Panc1 (cell line): ENCODE data around the gene AGER. TPM values are rescaled to one million over a fixed set of nuclear protein-coding genes. Genes with fewer than 3 reads are reported as not detected.

ENCODE experiments used
- ATAC-seq: fragments of 200-7000 bp; cut with Tn5 transposase; 2 replicates; pipeline ENCODE4 v1.9.1; 2020; ENCODE audit warnings: mild to moderate bottlenecking, moderate library complexity
- BruUV-seq: library from RNA; stranded (reverse); fragments of 400-500 nt; replicated peaks from 2 replicates; lab custom pipeline; 2021; lab: Mats Ljungman, UMichigan
- CTCF ChIA-PET: fragments of 300-600 bp; sonication (Branson Sonifier 250); formaldehyde crosslinking; loops from one replicate; lab custom pipeline; 2022; ENCODE audit warnings: antibody characterized with exemption; lab: Charles Lee
- POLR2A ChIA-PET: fragments of 300-600 bp; sonication (Branson Sonifier 250); formaldehyde crosslinking; loops from one replicate; lab custom pipeline; 2022; ENCODE audit warnings: antibody characterized with exemption; lab: Charles Lee
- DNase-seq: peaks from one replicate; pipeline ENCODE4 v3.0.0-alpha.2; 2010; ENCODE audit warnings: low read depth, low spot score
- H3K27ac ChIP-seq: 2 replicates; pipeline ENCODE4 v1.5.1; 2011; ENCODE audit warnings: mild to moderate bottlenecking, low read length, inconsistent platforms
- H3K27me3 ChIP-seq: fragments of 200-500 bp; sonication (Bioruptor generic); 2 replicates; pipeline ENCODE4 v1.6.0; 2014; ENCODE audit warnings: low read length, inconsistent platforms; ENCODE audit not compliant: control insufficient read depth, insufficient read depth
- H3K36me3 ChIP-seq: fragments of 200-500 bp; sonication (Bioruptor generic); 2 replicates; pipeline ENCODE4 v1.5.1; 2014; ENCODE audit warnings: inconsistent platforms, mild to moderate bottlenecking, low read length, moderate library complexity; ENCODE audit not compliant: control insufficient read depth, insufficient read depth
- H3K4me1 ChIP-seq: 2 replicates; pipeline ENCODE4 v1.5.1; 2011; ENCODE audit warnings: inconsistent platforms, mild to moderate bottlenecking, low read length, moderate library complexity; ENCODE audit not compliant: control insufficient read depth, insufficient read depth
- H3K4me3 ChIP-seq, 2 experiments: 2 replicates each; pipeline ENCODE4 v1.5.1; 2011 to 2012; ENCODE audit warnings: low read depth in 2 of 2, low read length in 2 of 2, mild to moderate bottlenecking in 2 of 2, inconsistent platforms in 1 of 2, moderate library complexity in 1 of 2
- H3K9me3 ChIP-seq: fragments of 200-500 bp; sonication (Bioruptor generic); 2 replicates; pipeline ENCODE4 v1.5.1; 2014; ENCODE audit warnings: low read depth, mild to moderate bottlenecking, inconsistent platforms, low read length, moderate library complexity; ENCODE audit not compliant: control insufficient read depth, insufficient read depth
- POLR2AphosphoS5 ChIP-seq: IDR thresholded peaks from 2 replicates; pipeline ENCODE4 v1.6.1; 2012; ENCODE audit warnings: mild to moderate bottlenecking, low read depth, low read length, moderate library complexity
- SIN3A ChIP-seq: IDR thresholded peaks from 2 replicates; pipeline ENCODE4 v1.6.1; 2012; ENCODE audit warnings: low read depth, mild to moderate bottlenecking, low read length, moderate library complexity, borderline replicate concordance; ENCODE audit not compliant: insufficient read depth
- TCF7L2 ChIP-seq: IDR thresholded peaks from 2 replicates; pipeline ENCODE4 v1.6.1; 2011; ENCODE audit warnings: mild to moderate bottlenecking, low read depth, low read length, inconsistent platforms
- in situ Hi-C: cut with HindIII; loops from 2 replicates; pipeline ENCODE4 v1.10.0; 2016; ENCODE audit warnings: low sequenced_read_pairs, low pct_unique_long_range_greater_than_20kb
- intact Hi-C: fragments of 100-400 bp; cut with micrococcal nuclease; formaldehyde crosslinking; loops from one replicate; pipeline ENCODE4 v1.10.0; 2022; ENCODE audit not compliant: unreplicated experiment
- total RNA-seq: library from RNA; stranded (reverse); gene quantifications from one replicate; pipeline ENCODE4 v1.2.1, GENCODE V29; 2021; ENCODE audit not compliant: unreplicated experiment
- TF ChIP-seq, protein P1 (sequence below): fragments of 450-650 bp; IDR thresholded peaks from 2 replicates; pipeline ENCODE4 v1.5.1; 2017; ENCODE audit warnings: mild to moderate bottlenecking
- TF ChIP-seq, protein P2 (sequence below), 2 experiments: IDR thresholded peaks; 2 replicates each; pipeline ENCODE4 v1.6.1; 2011 to 2012; ENCODE audit warnings: low read depth in 2 of 2, control low read depth in 1 of 2, low read length in 1 of 2, mild to moderate bottlenecking in 1 of 2, moderate library complexity in 1 of 2; ENCODE audit not compliant: insufficient read depth in 1 of 2

AGER gene
- total RNA-seq, 1 experiment from 2014 or later: 3.7 TPM

GRCh38 chr6:32183483-32184083 is 470 bp downstream of the AGER start:
- H3K36me3 ChIP-seq: no peaks in the 10 kb centered on the region; the same call in 1 of the 2 replicates
- ATAC-seq (no peak), DNase-seq (no peak)
- no peaks in the 10 kb centered on the region for H3K27me3 ChIP-seq
- POLR2A ChIA-PET: no interaction called here
- no peak overlapping the region; the same call in 1 of the 2 replicates for H3K27ac ChIP-seq
- TF ChIP-seq TCF7L2 (no peak), POLR2AphosphoS5 (no peak), SIN3A (no peak)
- TF ChIP-seq, protein P1, sequence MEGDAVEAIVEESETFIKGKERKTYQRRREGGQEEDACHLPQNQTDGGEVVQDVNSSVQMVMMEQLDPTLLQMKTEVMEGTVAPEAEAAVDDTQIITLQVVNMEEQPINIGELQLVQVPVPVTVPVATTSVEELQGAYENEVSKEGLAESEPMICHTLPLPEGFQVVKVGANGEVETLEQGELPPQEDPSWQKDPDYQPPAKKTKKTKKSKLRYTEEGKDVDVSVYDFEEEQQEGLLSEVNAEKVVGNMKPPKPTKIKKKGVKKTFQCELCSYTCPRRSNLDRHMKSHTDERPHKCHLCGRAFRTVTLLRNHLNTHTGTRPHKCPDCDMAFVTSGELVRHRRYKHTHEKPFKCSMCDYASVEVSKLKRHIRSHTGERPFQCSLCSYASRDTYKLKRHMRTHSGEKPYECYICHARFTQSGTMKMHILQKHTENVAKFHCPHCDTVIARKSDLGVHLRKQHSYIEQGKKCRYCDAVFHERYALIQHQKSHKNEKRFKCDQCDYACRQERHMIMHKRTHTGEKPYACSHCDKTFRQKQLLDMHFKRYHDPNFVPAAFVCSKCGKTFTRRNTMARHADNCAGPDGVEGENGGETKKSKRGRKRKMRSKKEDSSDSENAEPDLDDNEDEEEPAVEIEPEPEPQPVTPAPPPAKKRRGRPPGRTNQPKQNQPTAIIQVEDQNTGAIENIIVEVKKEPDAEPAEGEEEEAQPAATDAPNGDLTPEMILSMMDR: no peak
- TF ChIP-seq, protein P2, sequence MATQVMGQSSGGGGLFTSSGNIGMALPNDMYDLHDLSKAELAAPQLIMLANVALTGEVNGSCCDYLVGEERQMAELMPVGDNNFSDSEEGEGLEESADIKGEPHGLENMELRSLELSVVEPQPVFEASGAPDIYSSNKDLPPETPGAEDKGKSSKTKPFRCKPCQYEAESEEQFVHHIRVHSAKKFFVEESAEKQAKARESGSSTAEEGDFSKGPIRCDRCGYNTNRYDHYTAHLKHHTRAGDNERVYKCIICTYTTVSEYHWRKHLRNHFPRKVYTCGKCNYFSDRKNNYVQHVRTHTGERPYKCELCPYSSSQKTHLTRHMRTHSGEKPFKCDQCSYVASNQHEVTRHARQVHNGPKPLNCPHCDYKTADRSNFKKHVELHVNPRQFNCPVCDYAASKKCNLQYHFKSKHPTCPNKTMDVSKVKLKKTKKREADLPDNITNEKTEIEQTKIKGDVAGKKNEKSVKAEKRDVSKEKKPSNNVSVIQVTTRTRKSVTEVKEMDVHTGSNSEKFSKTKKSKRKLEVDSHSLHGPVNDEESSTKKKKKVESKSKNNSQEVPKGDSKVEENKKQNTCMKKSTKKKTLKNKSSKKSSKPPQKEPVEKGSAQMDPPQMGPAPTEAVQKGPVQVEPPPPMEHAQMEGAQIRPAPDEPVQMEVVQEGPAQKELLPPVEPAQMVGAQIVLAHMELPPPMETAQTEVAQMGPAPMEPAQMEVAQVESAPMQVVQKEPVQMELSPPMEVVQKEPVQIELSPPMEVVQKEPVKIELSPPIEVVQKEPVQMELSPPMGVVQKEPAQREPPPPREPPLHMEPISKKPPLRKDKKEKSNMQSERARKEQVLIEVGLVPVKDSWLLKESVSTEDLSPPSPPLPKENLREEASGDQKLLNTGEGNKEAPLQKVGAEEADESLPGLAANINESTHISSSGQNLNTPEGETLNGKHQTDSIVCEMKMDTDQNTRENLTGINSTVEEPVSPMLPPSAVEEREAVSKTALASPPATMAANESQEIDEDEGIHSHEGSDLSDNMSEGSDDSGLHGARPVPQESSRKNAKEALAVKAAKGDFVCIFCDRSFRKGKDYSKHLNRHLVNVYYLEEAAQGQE (IDR thresholded peaks at IDR 0.05; ENCODE audit: insufficient read depth in 1 of 2, low read depth in 2 of 2, low read length in 1 of 2): no peak
- intact Hi-C loops (no loop called here), in situ Hi-C loops (no loop called here)
- peaks cover 13% of the 10 kb centered on the region for H3K4me1 ChIP-seq
- CTCF ChIA-PET: no interaction called here
- H3K9me3 ChIP-seq: no peaks in the 10 kb centered on the region
- BruUV-seq: no TSS peak
- no peak overlapping the region for H3K4me3 ChIP-seq

DNA sequence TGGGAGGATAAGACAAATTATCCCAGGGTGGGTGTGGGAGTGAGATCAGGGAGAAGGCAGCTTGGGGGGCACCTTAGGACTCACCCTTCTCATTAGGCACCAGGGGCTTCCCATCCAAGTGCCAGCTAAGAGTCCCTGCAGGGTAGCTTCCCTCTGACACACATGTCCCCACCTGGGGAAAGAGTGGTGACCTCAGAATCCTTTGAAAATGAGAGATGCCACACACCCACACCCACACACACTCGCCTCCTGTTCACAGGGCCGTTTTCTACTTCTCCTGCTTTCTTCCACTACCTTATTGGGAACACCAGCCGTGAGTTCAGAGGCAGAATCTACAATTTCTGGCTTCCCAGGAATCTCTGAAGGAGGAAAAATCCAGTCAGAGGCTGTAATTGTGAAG is 1.0 kb downstream of the AGER start:
- in situ Hi-C loops: no loop called here
- no peak overlapping the region for H3K4me3 ChIP-seq
- peaks cover 11% of the 10 kb centered on the region for H3K4me1 ChIP-seq
- no peak overlapping the region for H3K27ac ChIP-seq
- ChIA-PET POLR2A (no interaction called here), CTCF (no interaction called here)
- no peak for ATAC-seq
- TF ChIP-seq SIN3A (no peak), POLR2AphosphoS5 (no peak), TCF7L2 (no peak)
- TF ChIP-seq, protein P2 (IDR thresholded peaks at IDR 0.05; ENCODE audit: insufficient read depth in 1 of 2, low read depth in 2 of 2, low read length in 1 of 2): no peak
- TF ChIP-seq, protein P1: no peak
- BruUV-seq: no TSS peak
- DNase-seq: no peak
- H3K36me3 ChIP-seq: no peaks in the 10 kb centered on the region; the same call in 1 of the 2 replicates
- H3K27me3 ChIP-seq: no peaks in the 10 kb centered on the region
- no peaks in the 10 kb centered on the region for H3K9me3 ChIP-seq
- intact Hi-C loops: no loop called here
